HUES6 (cell line): ENCODE results near the gene DDX10.

Experiments used
- H3K27ac ChIP-seq: 2 replicates; pipeline ENCODE4 v1.7.0; 2013; ENCODE audit warnings: low read depth, mild to moderate bottlenecking, low read length, inconsistent platforms
- H3K27me3 ChIP-seq: 2 replicates; pipeline ENCODE4 v1.6.1; 2013; ENCODE audit warnings: low read length; ENCODE audit not compliant: control insufficient read depth, insufficient read depth
- H3K36me3 ChIP-seq: 2 replicates; pipeline ENCODE4 v1.6.1; 2013; ENCODE audit warnings: low read length; ENCODE audit not compliant: control insufficient read depth, insufficient read depth
- H3K4me1 ChIP-seq: 2 replicates; pipeline ENCODE4 v1.6.1; 2013; ENCODE audit warnings: low read length; ENCODE audit not compliant: control insufficient read depth, insufficient read depth
- H3K4me3 ChIP-seq: 2 replicates; pipeline ENCODE4 v1.5.1; 2013; ENCODE audit warnings: low read depth, low read length
- H3K9ac ChIP-seq: one replicate; pipeline ENCODE4 v1.6.1; 2013; ENCODE audit warnings: mild to moderate bottlenecking, low read length
- H3K9me3 ChIP-seq: 2 replicates; pipeline ENCODE4 v1.6.1; 2013; ENCODE audit warnings: low read depth, low read length; ENCODE audit not compliant: control insufficient read depth, insufficient read depth

DDX10 gene

DNA sequence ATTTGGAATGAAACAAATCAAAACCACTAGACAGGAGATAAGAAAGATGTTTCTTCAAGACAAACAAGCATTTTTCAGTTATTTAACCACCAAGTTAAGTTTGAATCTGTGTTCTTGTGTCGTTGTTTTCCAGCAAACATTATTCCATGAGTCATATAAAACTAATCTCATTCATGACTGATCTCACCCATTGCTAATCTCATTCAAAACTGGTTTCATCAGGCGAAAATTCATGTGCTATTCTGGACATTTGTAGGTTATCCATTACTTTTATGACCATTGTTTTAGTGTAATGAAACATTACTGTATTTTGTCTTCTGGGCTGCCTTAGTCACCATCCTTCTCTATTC is 221.8 kb downstream of the DDX10 start:
- Histone ChIP-seq H3K9me3 (no peaks in the 10 kb centered on the region), H3K4me1 (peaks cover 27% of the 10 kb centered on the region), H3K27ac (no peak overlapping the region), H3K9ac (no peak overlapping the region), H3K36me3 (no peaks in the 10 kb centered on the region), H3K27me3 (no peaks in the 10 kb centered on the region), H3K4me3 (no peak overlapping the region)

DNA sequence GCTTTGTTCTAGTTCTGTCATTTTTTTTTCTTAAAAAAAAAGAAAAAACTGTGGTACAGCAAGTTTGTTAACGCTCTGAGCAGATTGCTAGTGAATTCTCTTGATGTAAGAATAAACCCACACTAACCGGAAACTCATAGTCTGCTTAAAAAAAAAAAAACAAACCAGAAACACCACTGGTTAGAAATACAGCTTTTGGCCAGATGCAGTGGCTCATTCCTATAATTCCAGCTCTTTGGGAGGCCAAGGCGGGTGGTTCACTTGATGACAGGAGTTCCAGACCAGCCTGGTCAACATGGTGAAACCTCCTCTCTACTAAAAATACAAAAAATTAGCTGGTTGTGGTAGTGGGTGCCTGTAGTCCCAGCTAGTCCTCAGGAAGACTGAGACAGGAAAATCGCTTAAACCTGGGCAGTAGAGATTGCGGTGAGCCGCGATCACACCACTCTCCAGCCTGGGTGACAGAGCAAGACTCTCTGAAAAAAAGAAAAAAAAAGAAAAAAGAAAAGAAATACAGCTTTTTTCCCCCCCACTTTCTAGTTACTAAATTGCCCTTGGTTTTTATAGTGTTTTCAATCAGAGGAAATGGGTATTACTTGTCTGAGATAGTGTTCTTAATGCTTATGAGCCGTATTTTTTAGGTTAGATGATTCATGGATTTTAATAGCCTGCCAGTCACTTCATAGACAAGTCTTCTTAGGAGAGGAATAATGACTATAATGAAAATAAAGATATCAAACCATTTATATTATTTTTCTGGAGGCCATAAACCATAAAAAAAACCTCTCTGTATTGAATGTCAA is 222.8 kb downstream of the DDX10 start:
- Histone ChIP-seq H3K9me3 (no peaks in the 10 kb centered on the region), H3K4me3 (no peak overlapping the region), H3K27me3 (no peaks in the 10 kb centered on the region), H3K36me3 (no peaks in the 10 kb centered on the region), H3K27ac (peak overlapping the region; percentile 21; the same call in 1 of the 2 replicates), H3K4me1 (peaks cover 29% of the 10 kb centered on the region), H3K9ac (no peak overlapping the region)

DNA sequence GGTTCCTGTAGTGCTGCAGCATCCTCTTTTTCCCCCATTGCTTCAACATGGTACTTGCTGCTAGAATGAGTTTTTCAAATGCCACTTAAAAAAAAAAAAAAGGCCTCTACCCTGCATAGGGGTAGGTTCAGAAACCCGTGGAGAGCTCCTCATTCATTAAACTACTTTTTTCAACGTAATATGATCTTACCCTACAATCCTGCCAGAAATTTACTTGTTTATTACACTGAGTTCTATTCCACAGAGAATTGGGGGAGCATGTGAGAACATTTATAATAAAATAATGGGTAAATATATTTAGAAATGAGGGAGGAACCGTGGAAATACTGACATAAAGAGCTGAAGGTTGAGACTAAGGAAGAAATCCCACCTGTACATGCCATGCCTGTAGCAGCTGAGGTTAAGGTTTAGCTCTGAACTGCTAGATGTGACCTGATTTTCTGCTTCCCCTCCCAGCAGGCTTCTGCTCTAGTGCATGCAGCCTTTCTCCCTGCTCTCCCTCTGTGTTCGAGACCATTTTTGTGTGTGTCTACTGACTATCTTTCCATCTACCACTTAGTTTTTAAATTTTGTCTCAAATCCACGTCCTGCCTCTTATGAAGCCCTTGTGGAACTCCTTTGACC is 225.7 kb downstream of the DDX10 start:
- Histone ChIP-seq H3K36me3 (no peaks in the 10 kb centered on the region), H3K4me1 (peaks cover 38% of the 10 kb centered on the region), H3K27ac (no peak overlapping the region), H3K9me3 (no peaks in the 10 kb centered on the region), H3K9ac (no peak overlapping the region), H3K4me3 (no peak overlapping the region), H3K27me3 (no peaks in the 10 kb centered on the region)

DNA sequence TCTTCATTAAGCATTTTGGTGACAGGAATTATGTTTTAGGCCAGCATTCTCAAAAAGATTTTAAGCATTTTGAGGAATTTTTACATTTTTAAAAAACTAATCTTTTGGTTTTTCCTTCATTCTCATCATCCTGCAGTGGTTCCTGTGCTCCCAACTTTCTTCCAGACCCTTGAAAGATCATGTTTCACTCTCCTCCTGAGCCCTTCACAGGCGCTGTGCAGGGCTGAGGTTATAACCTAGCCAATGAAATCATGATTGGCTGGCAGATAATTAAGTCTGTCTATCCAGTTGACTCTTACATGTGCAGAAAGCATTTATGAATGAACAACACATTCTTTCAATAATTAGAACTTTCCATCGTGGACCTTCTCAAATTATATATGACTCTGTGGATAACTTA is 226.3 kb downstream of the DDX10 start:
- H3K27ac ChIP-seq, result no peak overlapping the region
- H3K36me3 ChIP-seq, result no peaks in the 10 kb centered on the region
- H3K9ac ChIP-seq, result no peak overlapping the region
- H3K9me3 ChIP-seq, result no peaks in the 10 kb centered on the region
- no peak overlapping the region for H3K4me3 ChIP-seq
- no peaks in the 10 kb centered on the region for H3K27me3 ChIP-seq
- H3K4me1 ChIP-seq, result peaks cover 38% of the 10 kb centered on the region

DNA sequence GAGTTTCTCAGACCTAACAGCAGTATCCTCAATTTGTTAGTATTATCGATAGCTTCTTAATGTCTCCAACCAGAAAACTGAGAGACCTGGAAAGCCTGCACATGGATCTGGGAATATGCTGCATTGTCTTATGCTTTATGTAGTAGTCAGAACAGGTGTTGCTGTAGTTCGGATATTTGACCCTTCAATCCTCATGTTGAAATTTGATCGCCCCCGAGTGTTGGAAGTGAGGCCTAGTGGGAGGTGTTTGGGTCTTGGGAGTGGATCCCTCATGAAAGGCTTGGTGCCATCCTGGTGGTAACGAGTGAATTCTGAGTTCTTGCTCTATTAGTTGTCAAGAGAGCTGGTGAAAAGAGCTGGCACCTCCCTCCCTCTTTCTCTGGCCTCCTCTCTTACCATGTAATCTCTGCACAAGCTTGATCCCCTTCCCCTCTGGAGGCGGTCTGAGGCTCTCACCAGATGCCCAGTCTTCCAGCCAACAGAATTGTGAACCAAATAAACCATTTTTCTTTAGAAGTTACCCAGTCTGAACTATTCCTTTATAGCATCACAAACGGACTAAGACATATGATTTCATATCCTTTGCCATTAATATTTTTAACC is 227.1 kb downstream of the DDX10 start:
- no peak overlapping the region for H3K27ac ChIP-seq
- no peak overlapping the region for H3K4me3 ChIP-seq
- H3K4me1 ChIP-seq, result peaks cover 40% of the 10 kb centered on the region
- peaks cover under 1% of the 10 kb centered on the region; the same call in 1 of the 2 replicates for H3K9me3 ChIP-seq
- H3K36me3 ChIP-seq, result no peaks in the 10 kb centered on the region
- H3K9ac ChIP-seq, result no peak overlapping the region
- H3K27me3 ChIP-seq, result no peaks in the 10 kb centered on the region

DNA sequence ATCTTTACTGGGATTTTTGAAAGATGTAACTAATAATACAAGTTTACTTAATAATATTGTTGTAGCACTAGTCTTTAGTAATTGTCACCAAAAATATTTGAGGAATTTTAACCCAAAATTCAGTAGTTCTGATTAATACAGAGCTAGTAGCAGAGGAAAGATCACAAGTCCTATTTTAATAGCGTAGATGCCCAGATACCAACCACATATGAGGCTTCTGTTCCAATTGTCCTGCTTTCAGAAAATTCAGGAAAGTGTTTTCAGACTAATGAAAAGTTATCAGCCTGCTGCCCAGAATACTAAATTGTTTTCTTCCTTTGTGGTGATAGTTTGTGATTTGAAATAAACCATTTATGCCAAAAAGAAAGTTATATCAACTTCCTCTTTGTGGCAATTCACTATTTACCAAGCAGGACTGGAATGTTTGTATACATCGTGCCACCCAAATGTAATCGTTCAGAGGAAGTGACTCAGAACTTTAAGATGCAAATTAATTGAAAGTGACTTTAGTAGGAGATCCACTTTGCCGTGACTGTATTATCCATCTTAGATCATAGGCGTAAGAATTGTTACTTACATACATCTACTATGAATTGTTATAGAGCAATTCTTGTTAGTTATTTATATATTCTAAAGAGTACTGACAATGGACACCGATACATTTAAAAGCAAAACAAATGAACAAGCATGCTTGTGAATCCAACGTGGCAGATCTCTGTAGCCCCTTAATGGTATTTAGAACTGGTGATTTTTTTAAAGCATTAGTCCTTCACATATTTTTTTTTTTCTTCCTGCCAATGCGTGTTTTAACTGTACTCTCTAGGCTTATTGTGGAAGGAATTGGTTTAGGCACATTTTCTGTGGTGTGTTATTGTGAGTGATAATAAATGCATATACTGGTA is 231.0 kb downstream of the DDX10 start:
- Histone ChIP-seq H3K27me3 (no peaks in the 10 kb centered on the region), H3K27ac (peak overlapping the region; percentile 73), H3K36me3 (no peaks in the 10 kb centered on the region), H3K4me1 (peaks cover 32% of the 10 kb centered on the region), H3K9me3 (peaks cover 5% of the 10 kb centered on the region; the same call in 1 of the 2 replicates), H3K9ac (no peak overlapping the region), H3K4me3 (no peak overlapping the region)

DNA sequence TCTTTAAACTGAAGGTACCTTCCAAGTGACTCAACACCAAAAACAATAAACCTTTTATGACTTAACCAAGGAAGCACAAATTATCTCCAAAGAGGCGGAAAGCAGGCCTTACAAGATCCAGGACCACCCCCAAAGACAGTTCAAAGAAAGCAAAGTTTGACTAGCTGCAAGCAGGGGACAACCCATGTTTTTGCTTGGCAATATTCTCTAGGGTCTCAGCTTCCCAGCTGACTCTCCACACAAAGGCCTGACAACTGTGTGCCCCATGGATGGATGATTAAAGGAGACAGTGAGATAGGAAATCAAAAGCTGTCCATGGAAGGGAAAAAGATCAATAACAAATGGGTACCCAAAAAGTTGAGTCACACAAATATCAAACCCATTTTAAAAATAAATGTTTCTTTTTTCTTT is 232.2 kb downstream of the DDX10 start:
- Histone ChIP-seq H3K4me3 (no peak overlapping the region), H3K36me3 (no peaks in the 10 kb centered on the region), H3K4me1 (peaks cover 29% of the 10 kb centered on the region), H3K27me3 (no peaks in the 10 kb centered on the region), H3K9me3 (peaks cover 5% of the 10 kb centered on the region; the same call in 1 of the 2 replicates), H3K9ac (no peak overlapping the region), H3K27ac (0 out of 2 replicates have a peak overlapping the region, but pooled peaks have one; percentile 14)

DNA sequence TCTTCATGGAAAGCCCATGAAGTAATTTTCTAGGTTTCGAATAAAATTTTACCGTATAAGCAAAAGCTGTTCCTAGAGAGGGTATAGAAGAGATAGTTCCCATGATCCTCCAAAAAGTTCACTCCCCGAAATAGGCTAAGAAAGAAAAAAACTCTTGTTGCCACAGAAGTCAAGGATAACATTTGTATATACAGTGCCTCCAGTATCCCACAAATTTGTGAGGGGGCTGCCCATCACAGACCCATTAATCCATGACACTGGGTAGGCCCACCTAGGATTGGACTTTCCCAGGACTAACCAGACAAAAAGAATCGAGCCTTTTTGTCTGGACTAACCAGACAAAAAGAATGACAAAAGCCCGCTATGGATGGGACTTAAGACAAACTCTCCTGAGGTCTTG is 233.0 kb downstream of the DDX10 start:
- Histone ChIP-seq H3K27me3 (no peaks in the 10 kb centered on the region), H3K36me3 (no peaks in the 10 kb centered on the region), H3K4me1 (peaks cover 27% of the 10 kb centered on the region), H3K4me3 (no peak overlapping the region), H3K27ac (no peak overlapping the region), H3K9ac (no peak overlapping the region), H3K9me3 (peaks cover 5% of the 10 kb centered on the region; the same call in 1 of the 2 replicates)

DNA sequence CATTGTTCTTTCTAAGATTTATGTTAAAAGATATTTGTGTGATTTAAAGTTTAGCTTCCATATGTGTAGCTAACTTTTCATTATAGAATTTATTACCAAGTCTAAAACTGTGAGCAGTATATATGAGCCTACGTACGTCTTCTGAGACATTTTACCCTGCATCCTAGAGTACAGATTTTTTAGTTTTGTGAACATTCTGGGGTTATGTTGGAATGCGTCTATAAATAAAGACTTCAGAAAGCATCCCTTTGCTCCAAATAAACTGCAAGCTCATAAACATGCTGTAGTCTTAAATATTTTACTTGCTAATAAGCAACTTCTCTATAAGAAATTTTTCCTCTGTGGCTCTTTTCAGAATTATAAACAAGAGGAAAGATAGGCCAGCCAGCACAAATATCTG is 236.5 kb downstream of the DDX10 start:
- no peak overlapping the region for H3K9ac ChIP-seq
- H3K27ac ChIP-seq, result no peak overlapping the region
- H3K4me1 ChIP-seq, result peaks cover 6% of the 10 kb centered on the region; the same call in 1 of the 2 replicates
- no peak overlapping the region for H3K4me3 ChIP-seq
- H3K27me3 ChIP-seq, result no peaks in the 10 kb centered on the region
- H3K9me3 ChIP-seq, result peaks cover 5% of the 10 kb centered on the region; the same call in 1 of the 2 replicates
- no peaks in the 10 kb centered on the region for H3K36me3 ChIP-seq

DNA sequence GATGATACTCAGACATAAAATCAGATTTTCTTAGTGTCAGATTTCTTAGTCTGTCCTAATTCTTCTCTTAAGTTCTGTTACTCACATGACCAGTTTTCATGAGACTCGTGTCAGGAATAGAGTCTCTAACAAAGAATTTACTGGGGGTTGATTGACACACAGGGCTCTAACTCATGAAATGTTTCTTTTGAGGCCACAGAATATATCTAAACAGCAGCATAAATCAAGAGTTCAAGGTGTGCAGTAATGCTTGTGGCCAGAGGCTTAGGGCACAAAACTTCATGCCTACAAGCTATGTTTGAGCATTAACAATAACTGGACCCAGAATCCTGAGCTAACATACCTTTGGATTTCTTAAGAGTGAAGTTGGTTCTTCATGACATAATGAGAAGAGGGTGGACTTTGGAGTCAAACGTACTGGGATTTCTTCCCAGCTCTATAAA is 237.2 kb downstream of the DDX10 start:
- Histone ChIP-seq H3K9ac (no peak overlapping the region), H3K27ac (no peak overlapping the region), H3K4me3 (no peak overlapping the region), H3K9me3 (peaks cover 4% of the 10 kb centered on the region; the same call in 1 of the 2 replicates), H3K27me3 (no peaks in the 10 kb centered on the region), H3K36me3 (no peaks in the 10 kb centered on the region), H3K4me1 (0 out of 2 replicates have a peak, but pooled peaks cover 6% of the 10 kb centered on the region)
